Glomerular visceral epithelial cell (primary cell): ENCODE results near the gene PCNX1.

Experiments
- DNase-seq: peaks from one replicate; pipeline ENCODE4 v3.0.0-alpha.2; 2016; ENCODE audit errors: extremely low spot score

Gene PCNX1

DNA sequence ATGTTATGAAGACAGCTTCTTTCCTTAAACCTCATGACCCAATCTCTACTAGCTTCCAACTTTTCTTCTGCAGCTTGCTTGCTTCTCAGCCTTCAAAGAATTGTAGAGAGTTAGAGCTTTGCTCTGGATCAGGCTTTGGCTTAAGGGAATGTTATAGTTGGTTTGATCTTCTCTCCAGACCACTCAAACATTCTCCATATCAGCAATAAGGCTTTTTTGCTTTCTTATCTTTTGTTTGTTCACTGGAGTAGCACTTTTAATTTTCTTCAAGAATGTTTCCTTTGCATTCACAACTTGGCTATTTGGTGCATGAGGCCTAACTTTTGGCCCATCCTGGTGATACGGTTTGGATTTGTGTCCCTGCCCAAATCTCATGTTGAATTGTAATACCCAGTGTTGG, 163.8 kb downstream of the PCNX1 start:
- DNase-seq, result no peak

DNA sequence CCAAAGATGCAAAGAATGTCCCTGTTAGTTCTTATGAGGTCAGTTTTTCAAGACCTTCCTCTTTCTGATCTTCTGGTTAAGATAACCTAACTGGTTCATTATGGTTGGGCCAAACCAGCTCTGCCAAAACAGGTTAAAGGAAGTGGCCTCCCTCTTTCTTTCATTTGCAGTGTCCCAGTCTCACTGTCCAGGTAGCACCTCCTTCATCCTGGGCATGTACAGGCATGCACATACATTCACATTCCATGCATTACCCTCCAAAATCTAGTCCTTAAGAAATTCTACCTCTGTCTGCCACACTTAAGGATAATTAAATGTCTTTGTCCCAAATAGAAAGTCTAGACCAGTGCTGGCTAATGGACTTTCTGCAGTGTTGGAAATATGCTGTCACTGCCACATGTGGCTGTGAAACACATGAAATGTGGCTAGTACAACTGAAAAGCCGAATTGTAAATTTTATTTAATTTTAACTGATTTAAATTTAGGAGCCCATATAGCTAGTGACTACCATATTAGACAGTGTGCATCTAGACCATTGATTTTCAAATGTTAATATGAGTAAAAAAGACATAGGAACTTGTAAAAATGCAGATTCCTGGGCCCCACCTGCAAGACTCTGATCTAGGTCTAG, 169.3 kb downstream of the PCNX1 start:
- DNase-seq, result no peak

DNA sequence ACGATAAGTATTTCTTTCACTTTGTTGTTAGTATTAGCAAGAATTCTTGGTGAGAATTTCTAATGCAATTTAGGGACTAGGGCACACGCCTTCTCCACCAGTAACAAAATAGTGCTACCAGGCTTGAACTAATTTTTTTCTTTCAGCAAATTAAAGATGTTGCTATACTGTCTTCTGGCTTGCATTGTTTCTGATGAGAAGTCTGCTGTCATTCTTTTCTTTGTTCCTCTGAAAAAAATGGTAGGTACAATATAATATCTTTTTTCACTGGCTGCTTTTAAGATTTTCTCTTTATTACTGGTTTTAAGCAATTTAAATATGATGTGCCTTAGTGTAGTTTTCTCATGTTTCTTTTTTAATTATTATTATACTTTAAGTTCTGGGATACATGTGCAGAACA, 171.2 kb downstream of the PCNX1 start:
- no peak for DNase-seq

DNA sequence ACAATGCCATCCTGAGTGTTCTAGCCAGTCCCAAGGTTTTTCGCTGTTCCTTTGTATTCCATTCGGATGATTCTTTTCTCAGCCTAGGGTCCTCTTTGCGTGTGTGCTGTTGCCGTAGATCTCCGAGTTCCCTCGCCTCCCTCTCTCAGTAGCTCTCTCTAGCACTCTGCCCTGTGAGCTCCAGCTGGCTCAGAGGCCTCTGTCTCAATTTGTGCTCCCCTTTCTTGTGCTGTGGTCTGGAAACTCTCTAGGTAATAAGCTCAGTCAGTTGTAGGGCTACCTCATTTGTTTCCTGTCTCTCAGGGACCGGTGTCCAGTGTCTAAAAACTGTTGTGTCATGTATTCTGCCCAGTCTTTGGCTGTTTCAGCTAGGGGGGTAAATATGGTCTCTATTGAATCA, 179.3 kb downstream of the PCNX1 start:
- DNase-seq, result no peak

DNA sequence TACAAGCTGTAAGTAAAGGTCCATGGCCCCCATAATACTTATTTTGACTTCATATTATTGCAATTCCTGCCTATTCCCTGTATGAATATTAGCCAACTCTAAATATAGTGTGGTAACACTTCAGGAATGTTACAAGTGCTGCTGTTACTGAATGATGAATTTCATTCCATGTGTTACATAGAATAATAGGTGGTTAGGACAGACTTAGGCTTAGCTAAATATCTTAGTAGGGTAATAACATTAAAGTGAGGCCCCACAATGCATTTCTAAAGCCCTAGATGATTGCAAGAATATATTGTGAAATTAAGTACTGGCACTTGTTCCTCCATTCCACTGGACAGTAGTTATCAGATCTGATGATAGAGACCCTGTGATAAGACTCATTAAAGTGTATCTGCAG, 182.7 kb downstream of the PCNX1 start:
- peak; percentile 7 for DNase-seq

DNA sequence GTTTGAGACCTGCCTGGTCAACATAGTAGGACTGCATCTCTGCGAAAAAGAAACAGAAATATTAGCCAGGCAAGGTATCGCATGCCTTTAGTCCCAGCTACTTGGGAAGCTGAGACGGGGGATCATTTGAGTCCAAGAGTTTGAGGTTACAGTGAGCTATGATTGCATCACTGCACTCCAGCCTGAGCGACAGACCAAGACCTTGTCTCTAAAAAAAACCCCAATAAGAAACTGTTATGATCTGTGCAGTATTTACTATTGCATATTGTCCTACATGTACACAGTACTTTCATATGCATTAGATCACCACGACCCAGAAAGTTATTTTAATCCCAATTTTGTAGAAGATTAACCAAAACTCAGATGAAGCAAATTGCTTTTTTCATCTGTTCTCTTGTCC, 187.5 kb downstream of the PCNX1 start:
- peak; percentile 35 for DNase-seq

DNA sequence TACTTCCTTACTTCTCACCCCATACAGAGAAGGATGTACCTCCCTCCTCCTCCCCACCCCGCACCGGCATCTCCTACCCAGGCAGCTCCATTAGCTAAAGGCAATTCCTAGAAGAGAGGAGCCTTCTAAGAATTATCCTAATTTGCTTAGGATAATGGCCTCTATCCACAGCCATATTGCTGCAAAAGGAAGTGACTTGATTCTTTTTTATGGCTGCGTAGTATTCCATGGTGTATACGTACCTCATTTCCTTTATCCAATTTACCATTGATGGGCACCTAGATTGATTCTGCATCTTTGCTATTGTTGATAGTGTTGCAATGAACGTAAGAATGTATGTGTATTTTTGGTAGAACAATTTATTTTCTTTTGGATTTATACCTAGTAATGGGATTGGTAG, 189.7 kb downstream of the PCNX1 start:
- DNase-seq, result no peak

DNA sequence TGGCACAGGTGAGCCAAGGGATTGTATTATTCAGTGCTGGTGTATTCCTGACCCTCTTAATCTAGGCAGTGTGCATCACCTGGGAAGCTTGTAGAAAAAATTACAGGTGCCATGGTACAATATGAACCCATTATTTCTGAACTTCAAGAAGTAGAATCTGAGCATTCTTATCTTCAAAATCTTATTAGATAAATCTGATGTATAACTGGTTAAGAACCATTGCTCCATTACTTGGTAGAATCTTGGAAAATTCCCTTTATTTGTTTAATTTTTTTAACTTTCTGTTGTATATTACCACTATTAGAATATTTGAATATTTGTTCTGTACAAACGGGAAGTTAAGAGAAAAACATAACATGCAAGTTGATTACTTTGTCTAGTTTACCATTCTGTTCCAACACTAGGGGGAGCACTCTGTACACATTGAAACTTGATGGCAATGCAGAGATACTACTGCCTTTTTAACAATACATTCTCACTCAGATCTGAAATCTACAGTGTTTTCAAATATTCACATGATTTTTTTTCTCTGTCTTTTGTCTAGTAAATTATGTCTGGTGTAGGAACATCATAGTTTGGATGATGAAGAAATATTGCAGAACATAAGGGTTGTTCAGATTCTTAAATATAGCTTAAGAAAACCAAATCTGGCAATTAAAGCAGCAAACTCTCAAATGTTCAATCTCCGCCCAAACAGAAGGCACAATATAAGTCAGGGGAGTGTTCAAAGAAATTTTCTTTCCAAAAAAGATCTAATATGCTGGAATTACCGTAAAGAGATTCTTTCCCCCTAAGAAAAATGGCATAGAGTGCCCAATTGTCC, 196.6 kb downstream of the PCNX1 start:
- peak; percentile 40 for DNase-seq

DNA sequence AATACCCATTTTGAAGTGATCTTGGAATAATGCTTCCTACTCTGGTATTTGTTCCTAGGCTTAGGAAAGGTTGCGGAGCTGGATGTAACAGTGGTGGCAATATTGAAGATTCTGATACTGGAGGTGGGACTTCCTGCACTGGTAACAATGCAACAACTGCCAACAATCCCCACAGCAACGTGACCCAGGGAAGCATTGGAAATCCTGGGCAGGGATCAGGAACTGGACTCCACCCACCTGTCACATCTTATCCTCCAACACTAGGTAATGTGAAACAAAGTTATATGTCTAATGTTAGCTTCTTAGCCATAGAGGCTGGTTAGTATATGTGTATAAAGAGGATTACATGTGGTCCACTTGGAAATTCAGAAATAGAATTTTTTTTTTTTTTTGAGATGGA, 197.9 kb downstream of the PCNX1 start:
- no peak for DNase-seq

DNA sequence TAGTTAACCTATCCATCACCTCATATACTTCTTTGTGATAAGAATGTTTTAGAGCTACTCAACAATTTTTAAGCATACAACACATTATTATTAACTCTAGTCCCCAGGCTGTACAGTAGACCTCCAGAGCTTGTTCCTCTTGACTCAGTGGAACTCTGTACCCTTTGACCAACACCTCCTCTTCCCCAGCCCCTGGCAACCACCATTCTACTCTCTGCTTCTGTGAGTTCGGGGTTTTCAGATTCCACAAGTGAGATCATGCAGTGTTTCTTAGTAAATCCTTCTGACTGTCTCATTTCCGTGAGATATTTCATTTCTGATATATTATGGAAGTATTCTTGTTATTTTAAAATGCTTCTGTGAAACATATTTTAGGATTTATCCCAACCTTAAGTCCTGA, 200.7 kb downstream of the PCNX1 start:
- no peak for DNase-seq

DNA sequence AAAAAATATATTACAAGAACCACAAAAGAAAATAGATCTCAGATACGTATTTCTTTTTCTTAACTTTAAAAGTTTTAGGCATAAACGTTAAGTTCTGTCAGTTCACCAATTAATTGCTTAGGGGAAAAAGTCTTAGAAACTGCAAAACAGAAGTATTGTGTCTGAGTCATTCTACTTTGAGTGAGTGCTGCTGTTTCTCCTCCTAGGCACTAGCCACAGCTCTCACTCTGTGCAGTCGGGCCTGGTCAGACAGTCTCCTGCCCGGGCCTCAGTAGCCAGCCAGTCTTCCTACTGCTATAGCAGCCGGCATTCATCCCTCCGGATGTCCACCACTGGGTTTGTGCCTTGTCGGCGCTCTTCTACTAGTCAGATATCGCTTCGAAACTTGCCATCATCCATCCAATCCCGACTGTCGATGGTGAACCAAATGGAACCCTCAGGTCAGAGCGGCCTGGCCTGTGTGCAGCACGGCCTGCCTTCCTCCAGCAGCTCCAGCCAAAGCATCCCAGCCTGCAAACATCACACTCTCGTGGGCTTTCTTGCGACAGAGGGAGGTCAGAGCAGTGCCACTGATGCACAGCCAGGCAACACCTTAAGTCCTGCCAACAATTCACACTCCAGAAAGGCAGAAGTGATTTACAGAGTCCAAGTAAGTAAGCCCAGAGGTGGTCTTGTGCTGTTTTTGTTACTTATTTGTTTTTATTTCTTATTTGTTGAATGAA, 201.3 kb downstream of the PCNX1 start:
- DNase-seq, result no peak

DNA sequence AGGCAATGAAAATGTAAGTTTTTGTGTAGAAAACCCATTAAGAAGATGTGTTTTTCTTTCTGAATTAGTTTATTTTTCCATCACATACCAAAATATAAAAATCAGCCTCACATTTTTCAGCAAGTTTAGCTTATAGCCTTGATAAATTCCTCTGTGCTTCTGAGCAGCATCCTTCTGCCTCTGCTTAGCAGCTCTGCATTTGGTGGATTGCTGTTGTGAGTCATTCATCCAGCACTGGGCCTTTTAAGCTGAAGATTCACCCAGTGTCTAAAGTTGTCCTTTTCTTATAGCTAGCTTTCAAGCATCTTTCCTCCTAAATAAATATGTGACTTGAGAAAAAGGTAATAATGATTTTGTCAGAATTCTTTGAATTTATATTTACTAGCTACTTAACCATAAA, 206.1 kb downstream of the PCNX1 start:
- no peak for DNase-seq

DNA sequence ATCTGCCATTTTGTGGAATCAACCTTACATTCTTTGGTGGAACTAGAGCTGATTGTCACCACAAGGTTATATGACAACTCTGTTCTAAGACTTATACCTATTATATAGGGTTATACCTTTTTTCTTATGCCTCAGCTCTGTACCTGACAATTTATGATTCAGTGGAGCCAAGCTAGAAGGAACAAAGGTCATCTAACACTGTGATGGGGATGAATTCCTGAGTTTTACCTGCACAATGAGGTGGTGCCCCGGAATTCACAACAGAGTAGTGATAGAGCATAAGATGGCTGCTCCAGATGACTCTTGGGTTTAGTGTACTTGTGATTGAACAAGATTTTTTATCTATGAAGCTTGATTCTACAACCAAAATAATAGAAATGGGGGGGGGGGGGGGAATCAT, 207.3 kb downstream of the PCNX1 start:
- no peak for DNase-seq

DNA sequence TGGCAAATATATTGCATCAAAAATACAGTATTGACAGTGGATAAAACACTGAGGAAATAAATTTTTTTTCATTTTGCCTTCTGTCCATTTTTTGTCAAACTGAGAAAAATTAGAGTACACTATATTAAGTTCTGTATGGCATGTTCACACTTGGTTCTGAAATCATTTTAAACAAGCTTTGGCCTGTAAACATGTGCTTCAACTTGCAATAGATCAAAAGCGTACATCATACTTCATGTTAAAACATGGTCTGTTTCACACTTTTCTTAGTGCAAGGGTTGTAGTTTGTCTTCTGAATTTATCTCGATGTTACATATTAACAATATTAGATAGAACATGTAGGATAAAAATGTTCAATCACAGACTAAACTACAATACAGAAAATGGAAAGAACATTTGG, 208.0 kb downstream of the PCNX1 start:
- DNase-seq, result no peak

DNA sequence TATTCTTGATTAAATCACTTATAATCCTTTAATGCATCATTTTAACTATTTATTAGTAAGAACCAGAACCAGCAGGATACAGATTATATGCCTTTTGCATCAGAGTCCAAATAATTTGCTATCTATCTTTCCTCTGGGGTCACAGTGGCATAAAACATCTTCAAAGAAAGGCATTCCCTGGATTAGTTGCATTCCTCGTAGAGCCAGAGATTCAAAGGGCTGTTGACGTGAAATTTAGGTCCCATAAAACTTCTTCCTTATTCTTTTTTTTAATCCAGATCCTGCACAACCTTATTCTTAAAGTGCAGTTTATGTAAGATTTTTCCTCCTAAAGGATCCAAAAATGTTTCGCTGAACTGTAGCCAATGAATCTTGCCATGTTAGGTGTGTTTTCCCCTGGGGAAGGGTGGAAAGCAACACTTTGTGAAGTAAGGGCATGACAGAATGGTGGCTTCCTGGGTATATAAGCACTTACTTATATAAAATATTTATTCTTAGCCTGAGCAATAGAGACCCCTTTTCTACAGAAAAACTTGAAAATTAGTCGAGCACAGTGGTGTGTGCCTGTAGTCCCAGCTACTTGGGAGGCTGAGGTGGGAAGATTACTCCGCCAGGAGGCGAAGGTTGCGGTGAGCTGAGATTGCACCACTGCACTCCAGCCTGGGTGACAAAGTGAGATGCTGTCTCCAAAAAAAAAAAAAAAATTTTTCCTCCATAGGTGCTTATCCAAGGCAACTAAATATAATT, 208.7 kb downstream of the PCNX1 start:
- DNase-seq, result no peak

DNA sequence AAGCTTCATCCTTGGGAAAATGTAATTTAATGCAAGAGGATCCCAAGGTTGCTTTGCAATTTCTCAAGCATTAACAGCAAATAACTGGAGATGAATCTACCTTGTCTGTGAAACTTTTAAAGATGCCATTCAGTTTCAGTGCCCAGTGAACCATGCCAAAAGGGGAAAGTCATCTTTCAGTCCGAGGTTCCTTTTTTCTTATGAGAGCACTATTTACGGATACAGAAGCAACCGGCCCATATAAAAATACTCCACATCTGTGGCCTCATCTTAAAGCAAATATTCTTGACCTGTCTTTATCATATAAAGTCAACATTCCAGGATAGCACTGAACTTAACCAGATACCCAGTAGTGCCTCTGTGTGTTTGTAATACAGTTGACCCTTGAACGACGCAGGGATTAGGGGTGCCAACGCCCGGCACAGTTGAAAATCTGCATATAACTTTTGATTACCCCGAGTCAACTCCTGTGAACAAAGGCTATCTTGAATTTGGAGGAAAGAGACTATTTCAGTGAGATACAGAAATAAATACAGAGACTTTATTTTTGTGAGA, 209.4 kb downstream of the PCNX1 start:
- DNase-seq, result no peak

DNA sequence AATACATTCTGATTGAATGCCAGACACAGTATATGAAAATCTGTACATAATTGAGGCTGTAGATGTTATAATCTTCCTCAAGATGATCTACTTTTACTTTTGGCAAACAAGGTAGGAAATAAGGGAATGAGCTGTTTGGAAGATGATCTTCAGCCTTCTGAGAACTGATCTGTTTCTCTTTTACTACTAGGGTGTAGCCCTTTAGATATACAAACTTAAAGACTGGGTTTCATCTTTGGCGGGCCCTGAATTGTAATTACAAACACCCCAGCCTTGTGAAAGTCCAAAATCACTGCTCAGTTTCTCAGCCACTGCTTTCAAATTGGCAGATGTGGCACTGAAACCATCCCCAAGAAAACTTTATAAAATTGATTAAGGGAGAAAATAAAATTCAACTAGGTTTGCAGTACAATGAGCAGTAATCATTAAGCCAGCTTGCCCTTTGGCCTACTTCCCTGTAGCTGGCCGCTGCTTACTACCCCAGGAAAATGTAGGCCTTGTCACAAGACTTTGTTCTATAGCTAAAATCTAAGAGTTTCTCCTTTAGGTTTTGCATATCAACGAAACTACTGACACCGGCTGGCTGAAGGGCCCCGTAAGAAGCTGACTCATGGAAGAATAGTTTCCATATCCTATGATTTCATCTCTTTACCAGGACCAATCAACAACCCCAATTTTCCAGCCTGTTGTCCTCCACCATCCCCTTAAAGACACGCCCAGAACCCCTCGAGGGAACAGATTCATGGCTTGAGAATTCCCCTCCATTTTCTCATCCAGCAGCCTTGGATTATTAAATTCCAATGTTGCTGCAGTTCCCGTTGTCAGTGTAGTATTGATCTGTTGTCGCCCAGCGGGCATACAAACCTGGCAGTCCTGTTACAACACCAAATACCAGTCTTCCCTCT, 210.8 kb downstream of the PCNX1 start:
- peak; percentile 72 for DNase-seq

DNA sequence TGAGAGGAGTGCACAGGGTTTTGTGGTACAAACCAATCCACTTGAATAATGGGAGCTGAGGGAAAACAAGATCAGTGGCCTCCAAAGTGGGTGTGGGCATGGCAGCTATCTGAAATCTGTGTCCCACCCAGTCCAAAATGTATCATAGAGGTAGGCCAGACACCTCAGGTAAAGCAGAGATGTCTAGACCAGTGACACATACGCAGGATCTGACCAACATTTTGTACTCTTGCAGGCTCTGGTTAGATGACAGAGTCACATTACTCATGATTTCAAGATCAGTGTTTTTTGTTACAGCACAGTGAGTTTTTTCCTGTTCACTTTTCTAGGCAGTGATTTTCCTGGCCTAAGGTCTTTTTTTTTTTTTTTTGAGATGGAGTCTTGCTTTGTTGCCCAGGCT, 211.8 kb downstream of the PCNX1 start:
- DNase-seq, result peak; percentile 29

DNA sequence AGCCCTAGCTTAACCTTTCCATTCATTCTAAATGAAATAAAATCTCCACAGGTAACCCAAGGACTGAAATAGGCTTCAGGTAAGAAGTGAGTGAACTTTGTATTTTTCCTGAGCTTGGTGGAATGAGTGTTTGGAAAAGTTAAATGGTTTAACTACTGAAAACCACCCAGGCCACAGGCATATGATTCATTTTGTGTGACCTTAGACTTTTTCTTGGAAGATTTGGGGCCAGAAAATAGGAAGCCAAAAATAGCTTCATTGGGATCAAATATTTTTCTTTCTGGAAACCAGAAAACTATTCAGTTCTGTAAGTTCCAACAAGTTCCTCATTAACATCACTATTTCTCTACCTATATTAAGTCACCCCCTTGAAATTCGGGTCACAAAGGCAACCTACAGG, 212.6 kb downstream of the PCNX1 start:
- no peak for DNase-seq

DNA sequence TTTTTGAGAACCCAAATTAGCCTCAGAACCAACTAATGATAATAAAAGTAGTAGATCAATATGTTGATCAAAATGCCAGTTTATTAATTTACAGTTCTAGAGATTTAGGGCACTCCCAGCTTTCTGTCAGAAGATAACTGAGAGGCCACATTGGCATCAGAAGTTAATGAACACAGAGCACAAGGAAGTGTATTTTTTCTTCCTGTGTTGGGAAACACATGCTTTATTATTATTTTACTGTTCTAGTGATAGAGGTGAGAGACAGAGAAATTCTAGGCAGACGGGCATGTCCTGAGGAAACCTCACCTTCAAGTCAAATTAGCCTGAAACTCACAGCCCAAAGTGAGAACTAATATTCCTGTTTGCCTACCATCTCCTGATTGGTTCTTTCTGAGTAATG, 213.7 kb downstream of the PCNX1 start:
- no peak for DNase-seq

DNA sequence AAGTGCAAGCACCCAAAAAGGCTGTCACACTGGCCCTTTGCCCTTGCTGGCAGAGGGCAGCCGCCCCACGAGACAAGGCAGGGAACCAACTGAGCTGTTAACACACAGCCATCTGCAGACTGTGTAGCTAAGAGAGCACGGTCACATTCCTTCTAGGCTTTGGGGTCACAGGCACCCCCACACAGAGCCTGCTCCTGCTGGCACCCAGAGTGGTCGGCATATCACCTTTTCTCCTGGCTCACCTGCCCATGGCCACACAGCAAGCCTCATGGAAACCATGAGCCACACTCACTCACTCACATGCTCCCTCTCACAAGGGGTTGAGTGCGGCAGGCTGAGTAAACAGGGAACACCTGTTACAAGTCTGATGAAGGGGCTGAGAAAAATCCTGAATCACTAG, 214.5 kb downstream of the PCNX1 start:
- DNase-seq, result no peak
